SK-N-SH (cell line): ENCODE data around the gene PBRM1. TPM values are rescaled to one million over a fixed set of nuclear protein-coding genes. Genes with fewer than 3 reads are reported as not detected.

Experiments used
- CTCF ChIA-PET: fragments of 300-600, 350-600 bp; formaldehyde crosslinking; extraction: SDS; loops from one replicate; lab custom pipeline; 2021; lab: Yijun Ruan, JAX
- POLR2A ChIA-PET: fragments of 350-600 bp; sonication (Branson Sonifier 250); formaldehyde crosslinking; extraction: SDS; loops from one replicate; lab custom pipeline; 2020; ENCODE audit warnings: antibody characterized with exemption, inconsistent platforms; lab: Yijun Ruan, JAX
- DNase-seq: peaks from one replicate; pipeline ENCODE4 v3.0.0; 2012
- H2AFZ ChIP-seq: fragments of 200-600 bp; sonication (generic); 2 replicates; pipeline ENCODE4 v1.8.1; 2016; ENCODE audit warnings: antibody characterized with exemption, mild to moderate bottlenecking, low read depth
- H3F3A ChIP-seq: fragments of 200-600 bp; sonication (generic); replicated peaks from 2 replicates; pipeline ENCODE3; 2016; ENCODE audit warnings: antibody characterized with exemption, mild to moderate bottlenecking; ENCODE audit not compliant: insufficient read depth
- H3K27ac ChIP-seq, 2 experiments: fragments of 200-500 bp in 1 of 2; fragments of 200-600 bp in 1 of 2; sonication (Bioruptor generic) in 1 of 2; sonication (generic), shearing (Covaris generic) in 1 of 2; 2 replicates each; pipeline versions ENCODE4 v1.5.1 to v1.6.1; 2014 to 2016; ENCODE audit warnings: low read depth in 2 of 2, inconsistent platforms in 1 of 2, low read length in 1 of 2, mild to moderate bottlenecking in 1 of 2, mixed read lengths in 1 of 2
- H3K27me3 ChIP-seq: fragments of 200-600 bp; sonication (generic), shearing (Covaris generic); 2 replicates; pipeline ENCODE4 v1.6.1; 2016; ENCODE audit warnings: mixed run types; ENCODE audit not compliant: insufficient read depth
- H3K36me3 ChIP-seq, 2 experiments: fragments of 200-500 bp in 1 of 2; fragments of 200-600 bp in 1 of 2; sonication (Bioruptor generic) in 1 of 2; sonication (generic) in 1 of 2; replicated peaks in 1 of 2; 2 replicates each; pipeline versions ENCODE3 to v1.5.1; 2014 to 2016; ENCODE audit warnings: low read length in 1 of 2, mild to moderate bottlenecking in 1 of 2; ENCODE audit not compliant: insufficient read depth in 2 of 2, control insufficient read depth in 1 of 2
- H3K4me1 ChIP-seq, 2 experiments: fragments of 200-500 bp in 1 of 2; fragments of 200-600 bp in 1 of 2; sonication (Bioruptor generic) in 1 of 2; sonication (generic), shearing (Covaris generic) in 1 of 2; 2 replicates each; pipeline versions ENCODE4 v1.5.1 to v1.6.1; 2014 to 2016; ENCODE audit warnings: low read depth in 1 of 2, low read length in 1 of 2, mixed run types in 1 of 2; ENCODE audit not compliant: insufficient read depth in 2 of 2, control insufficient read depth in 1 of 2
- H3K4me2 ChIP-seq: fragments of 200-600 bp; sonication (generic), shearing (Covaris generic); 2 replicates; pipeline ENCODE4 v1.6.1; 2017; ENCODE audit warnings: mixed run types
- H3K4me3 ChIP-seq, 2 experiments: fragments of 200-500 bp in 1 of 2; fragments of 200-600 bp in 1 of 2; sonication (Bioruptor generic) in 1 of 2; sonication (generic), shearing (Covaris generic) in 1 of 2; 2 replicates each; pipeline versions ENCODE4 v1.5.1 to v1.8.1; 2014 to 2016; ENCODE audit warnings: low read depth in 2 of 2, inconsistent platforms in 1 of 2, low read length in 1 of 2, mild to moderate bottlenecking in 1 of 2, mixed read lengths in 1 of 2, moderate library complexity in 1 of 2
- H3K79me2 ChIP-seq: fragments of 200-600 bp; sonication (generic); 2 replicates; pipeline ENCODE4 v1.8.1; 2017; ENCODE audit warnings: mild to moderate bottlenecking; ENCODE audit not compliant: insufficient read depth
- H3K9ac ChIP-seq: fragments of 200-600 bp; sonication (generic); 2 replicates; pipeline ENCODE4 v1.6.1; 2017; ENCODE audit warnings: mixed run types
- H3K9me2 ChIP-seq: fragments of 200-600 bp; sonication (generic); 2 replicates; pipeline ENCODE4 v1.6.1; 2017; ENCODE audit warnings: mixed run types
- H3K9me3 ChIP-seq: fragments of 200-600 bp; sonication (generic); 2 replicates; pipeline ENCODE4 v1.6.1; 2017; ENCODE audit warnings: mixed run types, mild to moderate bottlenecking, moderate library complexity
- H4K20me1 ChIP-seq: fragments of 200-600 bp; sonication (generic); 2 replicates; pipeline ENCODE4 v1.6.1; 2017; ENCODE audit warnings: mild to moderate bottlenecking, mixed run types; ENCODE audit not compliant: insufficient read depth
- ELF1 ChIP-seq: IDR thresholded peaks from 2 replicates; pipeline ENCODE4 v1.4.0; 2012
- EZH2phosphoT487 ChIP-seq: fragments of 200-600 bp; sonication (generic); IDR thresholded peaks from 2 replicates; pipeline ENCODE4 v1.6.1; 2017; ENCODE audit warnings: low read depth, mixed run types, mild to moderate bottlenecking, antibody characterized with exemption, moderate library complexity, borderline replicate concordance
- FOXJ3 ChIP-seq: sonication (generic); formaldehyde crosslinking; IDR thresholded peaks from 2 replicates; pipeline ENCODE4 v1.5.1; 2020; ENCODE audit warnings: mild to moderate bottlenecking, missing genetic modification reagents
- JUND ChIP-seq: IDR thresholded peaks from 2 replicates; pipeline ENCODE4 v1.4.0; 2012
- MXI1 ChIP-seq: IDR thresholded peaks from 2 replicates; pipeline ENCODE4 v1.6.1; 2012; ENCODE audit warnings: mild to moderate bottlenecking, low read depth, low read length, improper control_type of control experiment
- NFIC ChIP-seq: IDR thresholded peaks from 2 replicates; pipeline ENCODE4 v1.4.0; 2012; ENCODE audit warnings: borderline replicate concordance
- NRF1 ChIP-seq: IDR thresholded peaks from 2 replicates; pipeline ENCODE4 v1.6.1; 2012; ENCODE audit warnings: low read depth, mild to moderate bottlenecking, low read length
- POLR2AphosphoS5 ChIP-seq: IDR thresholded peaks from 2 replicates; pipeline ENCODE4 v1.6.1; 2012; ENCODE audit warnings: low read depth, low read length
- SIN3A ChIP-seq: IDR thresholded peaks from 2 replicates; pipeline ENCODE4 v1.6.1; 2012; ENCODE audit warnings: low read depth, mild to moderate bottlenecking, low read length, moderate library complexity, borderline replicate concordance
- TAF1 ChIP-seq: IDR thresholded peaks from 2 replicates; pipeline ENCODE4 v1.6.1; 2012; ENCODE audit warnings: low read depth, mild to moderate bottlenecking, low read length, moderate library complexity, borderline replicate concordance
- TCF12 ChIP-seq: IDR thresholded peaks from 2 replicates; pipeline ENCODE4 v1.4.0; 2012
- WGBS: methylation state at CpG from one replicate; pipeline ENCODE4 v1.1.6; 2017; ENCODE audit warnings: low lambda C conversion rate; 5-methylcytosine and 5-hydroxymethylcytosine counted together
- polyA plus RNA-seq, 3 experiments: library from polyadenylated mRNA; depleted of rRNA; stranded (reverse); fragments of >200 nt; gene quantifications; 2 replicates each; pipeline ENCODE4 v1.2.3, GENCODE V29; 2012
- TF ChIP-seq, protein P1 (sequence below): IDR thresholded peaks from 2 replicates; pipeline ENCODE4; 2012
- TF ChIP-seq, protein P2 (sequence below): IDR thresholded peaks from 2 replicates; pipeline ENCODE4 v1.4.0; 2012; ENCODE audit warnings: low read depth
- TF ChIP-seq, protein P3 (sequence below): fragments of 150-350 bp; IDR thresholded peaks from 2 replicates; pipeline ENCODE4 v1.6.1; 2016; ENCODE audit warnings: mild to moderate bottlenecking, low read depth, low read length
- TF ChIP-seq, protein P4 (sequence below): IDR thresholded peaks from 2 replicates; pipeline ENCODE4 v1.4.0; 2012; ENCODE audit warnings: low read depth, borderline replicate concordance
- TF ChIP-seq, protein P5 (sequence below): fragments of 150-350 bp; IDR thresholded peaks from 2 replicates; pipeline ENCODE4 v1.6.1; 2017; ENCODE audit warnings: antibody characterized with exemption, low read length, low read depth, borderline replicate concordance

Gene PBRM1
- polyA plus RNA-seq, 1 of the 3 experiments (the other 2 are of a cell fraction), result 14.3 TPM

DNA sequence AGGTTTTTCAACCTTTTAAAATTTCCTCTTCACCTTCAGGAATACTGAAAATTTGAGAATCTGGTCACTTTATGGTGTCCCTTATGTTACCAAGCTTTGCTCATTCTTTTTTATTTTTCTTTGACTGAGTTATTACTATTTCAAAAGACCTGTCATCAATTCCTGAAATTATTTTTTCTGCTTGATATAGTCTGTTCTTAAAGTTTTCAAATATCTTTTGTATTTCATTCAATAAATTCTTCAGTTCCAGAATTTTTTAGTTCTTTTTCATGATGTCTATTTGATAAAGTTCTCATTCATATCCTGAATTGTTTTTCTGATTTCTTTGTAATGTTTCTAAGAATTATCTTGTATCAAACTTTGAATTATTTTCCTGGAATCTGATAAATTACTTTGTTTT is 85.5 kb downstream of the PBRM1 start:
- POLR2A ChIA-PET, result no interaction called here

DNA sequence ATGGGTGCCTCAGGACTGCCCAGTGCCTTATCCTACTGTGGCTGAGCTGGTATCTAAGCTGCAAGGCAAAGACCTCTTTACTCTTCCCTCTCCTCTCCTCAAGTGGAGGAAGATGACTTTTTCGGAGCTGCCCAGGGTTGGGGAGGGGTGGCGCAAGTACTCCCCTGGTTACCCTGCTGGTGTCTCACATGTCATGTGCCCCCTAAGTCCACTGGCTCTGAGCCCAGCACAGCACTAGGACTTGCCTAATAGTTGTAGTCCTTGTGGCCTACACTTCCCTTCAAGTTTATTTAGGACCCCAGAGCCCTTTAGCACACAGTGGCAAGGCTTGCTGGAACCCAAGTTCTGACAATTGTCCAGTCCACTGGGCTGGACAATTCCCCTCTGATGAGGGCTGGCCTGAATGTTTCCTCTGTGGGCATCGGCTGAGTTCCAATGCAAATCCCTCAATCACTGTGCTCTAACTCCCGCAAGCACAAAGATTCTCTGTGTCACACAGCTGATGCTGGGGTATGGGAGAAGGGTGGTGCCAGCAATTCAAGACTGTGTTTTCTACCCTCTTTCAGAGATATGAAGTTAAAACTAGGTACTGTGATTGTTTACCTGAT is 89.0 kb downstream of the PBRM1 start:
- Histone ChIP-seq H3K9ac (no peak overlapping the region), H3K36me3 (peaks cover 7 to 67% of the 10 kb centered on the region in 2 experiments), H3K9me2 (no peaks in the 10 kb centered on the region), H2AFZ (no peak overlapping the region), H4K20me1 (no peaks in the 10 kb centered on the region), H3K4me2 (no peak overlapping the region), H3K27me3 (no peaks in the 10 kb centered on the region), H3K9me3 (peaks cover 15% of the 10 kb centered on the region), H3K79me2 (no peaks in the 10 kb centered on the region), H3F3A (peaks cover 10% of the 10 kb centered on the region), H3K27ac (no peak overlapping the region), H3K4me3 (no peak overlapping the region), H3K4me1 (no peaks in the 10 kb centered on the region)
- ChIA-PET POLR2A (no interaction called here), CTCF (no interaction called here)
- TF ChIP-seq EZH2phosphoT487 (no peak), SIN3A (no peak), TCF12 (no peak), TAF1 (no peak)
- TF ChIP-seq, protein P1, sequence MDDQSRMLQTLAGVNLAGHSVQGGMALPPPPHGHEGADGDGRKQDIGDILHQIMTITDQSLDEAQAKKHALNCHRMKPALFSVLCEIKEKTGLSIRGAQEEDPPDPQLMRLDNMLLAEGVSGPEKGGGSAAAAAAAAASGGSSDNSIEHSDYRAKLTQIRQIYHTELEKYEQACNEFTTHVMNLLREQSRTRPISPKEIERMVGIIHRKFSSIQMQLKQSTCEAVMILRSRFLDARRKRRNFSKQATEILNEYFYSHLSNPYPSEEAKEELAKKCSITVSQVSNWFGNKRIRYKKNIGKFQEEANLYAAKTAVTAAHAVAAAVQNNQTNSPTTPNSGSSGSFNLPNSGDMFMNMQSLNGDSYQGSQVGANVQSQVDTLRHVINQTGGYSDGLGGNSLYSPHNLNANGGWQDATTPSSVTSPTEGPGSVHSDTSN, result no peak
- 100% methylated on average over 1 of the region's 4 CpGs for WGBS
- DNase-seq, result no peak

More for the DNA sequence above, 85.5 kb downstream of the PBRM1 start:
- no peak overlapping the region for H3K9ac ChIP-seq
- H2AFZ ChIP-seq, result no peak overlapping the region
- TF ChIP-seq ELF1 (no peak), NRF1 (no peak), NFIC (no peak), POLR2AphosphoS5 (no peak), MXI1 (no peak), JUND (no peak), FOXJ3 (no peak)
- TF ChIP-seq, protein P2, sequence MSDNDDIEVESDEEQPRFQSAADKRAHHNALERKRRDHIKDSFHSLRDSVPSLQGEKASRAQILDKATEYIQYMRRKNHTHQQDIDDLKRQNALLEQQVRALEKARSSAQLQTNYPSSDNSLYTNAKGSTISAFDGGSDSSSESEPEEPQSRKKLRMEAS, result no peak
- TF ChIP-seq, protein P3, sequence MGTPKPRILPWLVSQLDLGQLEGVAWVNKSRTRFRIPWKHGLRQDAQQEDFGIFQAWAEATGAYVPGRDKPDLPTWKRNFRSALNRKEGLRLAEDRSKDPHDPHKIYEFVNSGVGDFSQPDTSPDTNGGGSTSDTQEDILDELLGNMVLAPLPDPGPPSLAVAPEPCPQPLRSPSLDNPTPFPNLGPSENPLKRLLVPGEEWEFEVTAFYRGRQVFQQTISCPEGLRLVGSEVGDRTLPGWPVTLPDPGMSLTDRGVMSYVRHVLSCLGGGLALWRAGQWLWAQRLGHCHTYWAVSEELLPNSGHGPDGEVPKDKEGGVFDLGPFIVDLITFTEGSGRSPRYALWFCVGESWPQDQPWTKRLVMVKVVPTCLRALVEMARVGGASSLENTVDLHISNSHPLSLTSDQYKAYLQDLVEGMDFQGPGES, result no peak
- TF ChIP-seq, protein P4, sequence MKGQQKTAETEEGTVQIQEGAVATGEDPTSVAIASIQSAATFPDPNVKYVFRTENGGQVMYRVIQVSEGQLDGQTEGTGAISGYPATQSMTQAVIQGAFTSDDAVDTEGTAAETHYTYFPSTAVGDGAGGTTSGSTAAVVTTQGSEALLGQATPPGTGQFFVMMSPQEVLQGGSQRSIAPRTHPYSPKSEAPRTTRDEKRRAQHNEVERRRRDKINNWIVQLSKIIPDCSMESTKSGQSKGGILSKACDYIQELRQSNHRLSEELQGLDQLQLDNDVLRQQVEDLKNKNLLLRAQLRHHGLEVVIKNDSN, result no peak
- TF ChIP-seq, protein P5, sequence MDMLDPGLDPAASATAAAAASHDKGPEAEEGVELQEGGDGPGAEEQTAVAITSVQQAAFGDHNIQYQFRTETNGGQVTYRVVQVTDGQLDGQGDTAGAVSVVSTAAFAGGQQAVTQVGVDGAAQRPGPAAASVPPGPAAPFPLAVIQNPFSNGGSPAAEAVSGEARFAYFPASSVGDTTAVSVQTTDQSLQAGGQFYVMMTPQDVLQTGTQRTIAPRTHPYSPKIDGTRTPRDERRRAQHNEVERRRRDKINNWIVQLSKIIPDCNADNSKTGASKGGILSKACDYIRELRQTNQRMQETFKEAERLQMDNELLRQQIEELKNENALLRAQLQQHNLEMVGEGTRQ, result no peak
- H3K4me1 ChIP-seq, result no peaks in the 10 kb centered on the region
- H3K27ac ChIP-seq, result no peak overlapping the region
- peaks cover 3% of the 10 kb centered on the region; the same call in 1 of the 2 replicates for H3K79me2 ChIP-seq
- CTCF ChIA-PET, result no interaction called here
- H3K9me3 ChIP-seq, result peaks cover 15% of the 10 kb centered on the region
- H3K27me3 ChIP-seq, result no peaks in the 10 kb centered on the region
- H3K36me3 ChIP-seq, result peaks cover 30 to 83% of the 10 kb centered on the region in 2 experiments
- H3K4me3 ChIP-seq, result no peak overlapping the region
- peaks cover 4% of the 10 kb centered on the region for H3F3A ChIP-seq
- no peaks in the 10 kb centered on the region for H4K20me1 ChIP-seq
- DNase-seq, result no peak
- H3K9me2 ChIP-seq, result no peaks in the 10 kb centered on the region
- H3K4me2 ChIP-seq, result no peak overlapping the region
